ENCODE results near the gene PIAS3.

PIAS3 gene

GRCh38 chr1:145858901-145859490 is at the start of gene PIAS3:
Gene PIAS3, minus strand, starts transcription at chr1:145859081. Its CDS starts 91 bp downstream, at chr1:145858990.
- peak within 1 kb of the TSS; percentile 89 to 95 for H3K27ac ChIP-seq
- no peak for TF ChIP-seq CTCF (IDR thresholded peaks at IDR 0.05)
- H3K36me3 ChIP-seq, result peaks cover 25 to 34% (median 27%) of the 10 kb centered on the region in 3 donors
- no peaks in the 10 kb centered on the region for H3K27me3 ChIP-seq
- H3K9me3 ChIP-seq, result no peaks in the 10 kb centered on the region
- peak; percentile 97 to 98 for DNase-seq
- peak within 1 kb of the TSS; percentile 63 to 87 for H3K4me3 ChIP-seq
- H3K4me1 ChIP-seq, result peaks cover 0 to 22% (median 15%) of the 10 kb centered on the region in 4 donors
- intact Hi-C loops (cut with DNase I; ENCODE audit: low total_unique reads), result no loop called here

GRCh38 chr1:145908653-145909052 is 49.8 kb upstream of the PIAS3 start:
- Histone ChIP-seq H3K36me3 (peaks cover 25 to 58% (median 30%) of the 10 kb centered on the region in 3 donors), H3K4me3 (peak overlapping the region; percentile 39 to 49), H3K27ac (peak overlapping the region; percentile 53 to 65), H3K4me1 (peaks cover 0 to 28% (median 7%) of the 10 kb centered on the region in 4 donors), H3K9me3 (no peaks in the 10 kb centered on the region), H3K27me3 (no peaks in the 10 kb centered on the region)
- no peak for DNase-seq
- intact Hi-C loops (cut with DNase I; ENCODE audit: low total_unique reads), result no loop called here
- TF ChIP-seq CTCF (IDR thresholded peaks at IDR 0.05), result no peak

GRCh38 chr1:145906954-145907753 is 48.3 kb upstream of the PIAS3 start:
- no peaks in the 10 kb centered on the region for H3K27me3 ChIP-seq
- no peak overlapping the region for H3K4me3 ChIP-seq
- peaks cover 15 to 59% (median 23%) of the 10 kb centered on the region in 3 donors for H3K36me3 ChIP-seq
- intact Hi-C loops (cut with DNase I; ENCODE audit: low total_unique reads), result no loop called here
- H3K4me1 ChIP-seq, result peaks cover 0 to 28% (median 7%) of the 10 kb centered on the region in 4 donors
- no peak for TF ChIP-seq CTCF (IDR thresholded peaks at IDR 0.05)
- peak overlapping the region; percentile 37 to 65 for H3K27ac ChIP-seq
- H3K9me3 ChIP-seq, result no peaks in the 10 kb centered on the region
- DNase-seq, result no peak

GRCh38 chr1:145901312-145902021 is 42.6 kb upstream of the PIAS3 start:
- intact Hi-C loops (cut with DNase I; ENCODE audit: low total_unique reads), result no loop called here
- TF ChIP-seq CTCF (IDR thresholded peaks at IDR 0.05), result no peak
- peaks cover 0 to 91% (median 55%) of the 10 kb centered on the region in 3 donors for H3K36me3 ChIP-seq
- H3K4me1 ChIP-seq, result no peaks in the 10 kb centered on the region
- no peaks in the 10 kb centered on the region for H3K9me3 ChIP-seq
- no peaks in the 10 kb centered on the region for H3K27me3 ChIP-seq
- H3K27ac ChIP-seq, result no peak overlapping the region
- H3K4me3 ChIP-seq, result no peak overlapping the region
- no peak for DNase-seq

GRCh38 chr1:145898756-145899155 is 39.9 kb upstream of the PIAS3 start:
- intact Hi-C loops (cut with DNase I; ENCODE audit: low total_unique reads), result no loop called here
- Histone ChIP-seq H3K36me3 (peaks cover 0 to 84% (median 53%) of the 10 kb centered on the region in 3 donors), H3K9me3 (no peaks in the 10 kb centered on the region), H3K4me3 (no peak overlapping the region), H3K4me1 (no peaks in the 10 kb centered on the region), H3K27ac (no peak overlapping the region), H3K27me3 (no peaks in the 10 kb centered on the region)
- DNase-seq, result no peak
- TF ChIP-seq CTCF (IDR thresholded peaks at IDR 0.05), result no peak

Data from tibial artery (tissue), 4 donors.